Measurements from ENCODE around the gene SERPINB1.

GRCh38 chr6:2840749-2841061 is 958 bp downstream of the SERPINB1 start:
- TF ChIP-seq EZH2 (IDR thresholded peaks at IDR 0.05) = no peak
- TF ChIP-seq POLR2AphosphoS5 (IDR thresholded peaks at IDR 0.05; ENCODE audit: borderline replicate concordance, low read depth, low read length) = no peak
- TF ChIP-seq FOXP2 (optimal IDR thresholded peaks at IDR 0.05; ENCODE audit: control extremely low read depth, extremely low read length, insufficient read depth) = no peak
